ENCODE data around the gene PRRX1. TPM values are rescaled to one million over a fixed set of nuclear protein-coding genes. Genes with fewer than 3 reads are reported as not detected.
A peak's percentile ranks its signal among the peaks of the same experiment; 100 is the strongest.

The PRRX1 gene
- total RNA-seq, 1 experiment from 2014 or later = 21.6 TPM

DNA sequence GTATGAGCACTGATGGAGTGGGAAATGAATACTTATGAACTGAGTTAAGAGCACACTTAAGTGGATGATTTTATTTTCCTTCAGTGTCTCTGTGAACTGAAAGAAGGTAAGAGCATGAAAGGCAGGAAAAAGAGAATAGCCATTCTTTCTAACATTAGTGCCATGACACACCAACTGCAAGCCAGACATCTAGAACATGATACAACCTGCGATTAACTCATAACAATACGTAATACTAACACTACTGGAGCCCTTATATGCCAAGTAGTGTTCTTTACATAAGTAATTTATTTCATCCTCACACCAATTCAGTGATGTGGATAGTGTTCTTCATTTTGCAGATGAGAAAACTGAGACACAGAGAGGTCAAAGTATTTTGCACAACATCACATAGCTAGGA, 56.7 kb downstream of the PRRX1 start:
- no peak for DNase-seq (ENCODE audit: low read depth)

DNA sequence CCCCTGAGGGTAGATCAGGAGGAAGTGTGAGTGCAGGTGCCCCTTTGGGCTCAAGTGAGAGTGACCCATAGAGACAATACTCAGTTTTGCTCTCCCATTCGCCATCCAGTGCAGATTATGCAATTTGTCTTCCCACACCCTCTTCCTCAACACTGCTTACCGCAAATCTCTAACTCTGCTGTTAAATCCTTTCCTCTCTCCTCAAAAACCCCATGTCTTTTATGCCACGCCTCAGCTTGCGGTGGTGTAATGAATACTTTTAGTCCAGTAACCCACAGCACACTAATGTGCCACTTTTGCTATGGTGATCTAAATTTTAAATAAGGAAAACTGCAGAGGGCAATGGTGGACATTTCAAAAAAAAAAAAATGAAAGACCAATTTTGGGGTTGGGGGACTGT, 57.7 kb downstream of the PRRX1 start:
- DNase-seq (ENCODE audit: low read depth) = no peak

DNA sequence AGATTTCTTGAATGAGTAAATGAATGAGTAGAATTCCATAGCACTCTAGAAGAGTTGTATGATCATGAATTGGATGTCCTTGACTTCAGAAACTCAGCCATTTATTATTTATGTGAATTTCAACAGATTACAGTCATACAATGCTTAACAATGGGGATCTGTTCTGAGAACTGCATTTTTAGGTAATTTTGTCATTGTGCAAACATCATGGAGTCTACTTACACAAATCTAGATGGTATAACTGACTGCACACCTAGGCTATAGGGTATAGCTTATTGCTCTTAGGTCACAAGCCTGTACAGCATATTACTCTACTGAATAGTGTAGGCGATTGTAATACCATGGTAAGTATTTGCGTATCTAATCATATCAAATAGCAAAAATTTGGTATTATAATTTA, 59.6 kb downstream of the PRRX1 start:
- no peak for DNase-seq (ENCODE audit: low read depth)

DNA sequence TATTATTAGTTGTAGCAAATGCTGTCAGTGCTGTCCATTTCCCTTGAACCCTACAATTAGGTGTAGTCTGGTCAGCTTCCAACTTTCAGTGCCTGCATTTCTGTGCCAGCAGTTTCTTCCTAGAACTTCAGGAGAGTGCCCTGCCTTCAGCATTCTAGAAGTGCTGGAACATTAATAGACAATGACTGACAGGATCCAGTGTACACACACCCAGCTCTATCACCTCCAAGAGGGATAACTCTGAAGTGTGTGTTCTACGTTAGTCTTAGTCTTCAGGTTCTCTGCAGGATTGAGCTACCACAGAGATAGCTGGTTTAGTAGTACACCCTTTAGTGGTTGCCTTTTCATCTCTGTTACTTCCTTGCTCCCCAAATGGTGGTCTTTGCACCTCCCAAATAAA, 61.4 kb downstream of the PRRX1 start:
- DNase-seq (ENCODE audit: low read depth) = no peak

DNA sequence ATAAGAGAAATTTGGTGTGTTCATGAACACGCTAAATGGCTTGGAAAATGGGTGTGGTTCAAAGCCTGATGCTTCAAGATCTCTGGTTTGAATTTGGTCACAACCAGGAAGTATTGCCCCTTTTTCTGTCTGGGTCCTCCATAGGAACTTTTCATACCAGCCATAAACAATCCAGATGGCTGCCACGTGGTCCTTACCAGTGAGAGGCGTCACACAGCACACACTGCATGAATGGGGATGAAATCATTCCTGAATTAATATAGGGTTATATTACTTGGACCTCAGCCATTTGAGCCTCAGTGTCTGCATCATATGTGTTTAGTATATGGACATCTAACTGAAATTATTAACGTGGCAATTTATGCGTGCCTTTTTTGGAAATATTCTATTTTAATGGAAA, 64.0 kb downstream of the PRRX1 start:
- no peak for DNase-seq (ENCODE audit: low read depth)

DNA sequence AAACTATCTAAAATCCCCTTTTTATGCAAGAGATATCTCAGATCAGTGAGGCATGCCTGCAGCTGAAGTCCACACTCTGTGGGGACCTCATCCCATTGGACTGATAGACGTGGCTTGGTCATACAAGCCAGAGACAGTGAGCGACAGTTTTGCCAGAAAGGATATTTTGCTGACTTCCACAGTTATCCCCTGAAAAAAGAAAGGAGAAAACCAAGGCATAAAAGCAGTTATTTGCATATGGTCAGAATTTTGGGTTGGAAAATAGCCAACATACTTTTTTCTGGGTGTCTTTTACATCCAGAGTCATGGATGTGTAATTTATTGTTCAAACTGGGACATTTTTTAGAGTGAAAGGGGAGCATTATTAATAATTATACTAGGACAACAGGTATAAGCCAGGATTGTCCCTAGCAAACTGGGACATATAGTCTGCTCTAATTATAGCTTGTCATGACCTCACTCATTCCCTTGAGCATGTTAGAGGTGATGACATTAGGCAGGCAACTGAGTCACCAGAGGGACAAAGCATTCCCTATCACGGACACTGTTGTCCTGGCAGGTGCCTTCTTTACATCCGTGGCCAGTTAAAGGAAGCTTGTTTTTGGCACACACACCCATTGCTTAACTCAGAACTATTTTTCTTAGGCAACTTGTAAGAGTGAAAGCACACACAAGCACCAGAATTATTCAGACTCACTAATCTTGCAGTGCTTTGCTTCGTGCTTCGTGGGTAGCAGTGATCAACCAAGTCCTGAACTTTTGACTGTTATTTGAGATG, 65.5 kb downstream of the PRRX1 start:
- no peak for DNase-seq (ENCODE audit: low read depth)

DNA sequence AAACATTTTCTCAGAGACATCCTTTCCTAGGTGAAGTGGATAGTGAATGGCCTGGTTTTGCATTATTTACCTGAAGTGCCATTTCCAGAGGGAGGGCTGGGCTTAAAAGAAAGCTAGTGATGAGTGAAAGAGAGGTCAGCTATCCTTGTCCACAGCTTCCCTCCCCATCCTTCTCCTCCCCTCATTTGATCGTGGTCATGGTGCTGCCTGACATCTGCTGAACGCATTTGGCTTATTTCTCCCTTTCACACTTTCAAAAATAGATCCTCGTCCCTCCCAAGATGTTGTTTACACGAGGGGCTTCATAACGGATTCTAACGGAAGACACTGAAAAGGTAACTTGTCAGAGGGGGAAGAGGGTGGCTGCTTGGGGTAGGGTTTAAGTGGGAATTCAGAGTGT, 66.1 kb downstream of the PRRX1 start:
- no peak for DNase-seq (ENCODE audit: low read depth)

DNA sequence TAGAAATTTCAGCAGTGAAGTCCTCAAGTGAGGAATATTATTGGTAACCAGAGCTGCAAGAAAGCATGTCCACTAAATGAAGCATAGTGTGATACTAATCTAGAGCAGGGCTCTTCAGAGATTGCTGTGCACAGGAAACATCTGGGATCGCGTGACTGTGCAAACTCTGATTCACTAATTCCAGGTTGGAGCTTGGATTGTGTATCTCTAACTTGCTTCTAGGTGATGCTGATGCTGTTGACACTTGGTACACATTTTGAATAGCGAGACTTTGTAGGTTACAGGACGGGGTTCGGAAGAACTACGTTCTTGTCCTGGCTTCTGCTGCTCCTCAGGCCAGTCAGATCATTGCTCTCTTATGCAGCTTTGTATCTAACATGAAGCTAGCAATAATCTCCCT, 66.5 kb downstream of the PRRX1 start:
- DNase-seq (ENCODE audit: low read depth) = no peak

DNA sequence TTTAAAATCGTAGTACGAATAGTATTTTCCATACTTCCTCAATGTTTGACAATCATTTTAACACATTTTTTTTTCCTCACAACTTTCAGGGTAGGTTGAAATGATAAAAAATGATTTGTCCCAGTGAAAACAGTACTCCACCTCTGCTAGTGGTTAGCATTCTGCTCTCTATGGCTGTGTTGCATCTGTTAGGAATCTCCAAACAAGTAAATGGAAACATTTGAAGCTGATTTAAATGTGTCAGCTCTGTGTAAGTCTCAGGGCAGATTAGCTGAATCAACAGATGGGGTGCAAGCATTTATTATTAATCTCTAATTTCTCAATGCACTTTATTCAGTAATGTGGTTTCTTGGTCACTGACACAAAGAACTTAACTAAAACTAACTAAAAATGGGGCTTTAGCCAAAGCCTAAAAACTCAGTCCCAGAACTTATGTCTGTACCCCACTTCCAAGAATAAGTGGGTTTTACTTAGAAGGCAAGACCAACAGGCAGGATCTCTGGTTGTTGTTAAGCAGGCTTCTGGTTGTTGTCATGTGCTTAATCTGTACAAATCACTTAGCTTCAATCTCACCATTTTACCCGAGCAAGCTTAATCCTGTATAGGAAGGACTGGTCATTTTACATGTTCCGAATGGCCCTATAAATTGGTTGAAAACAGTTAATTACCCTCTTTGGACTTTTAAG, 67.8 kb downstream of the PRRX1 start:
- DNase-seq (ENCODE audit: low read depth) = no peak

DNA sequence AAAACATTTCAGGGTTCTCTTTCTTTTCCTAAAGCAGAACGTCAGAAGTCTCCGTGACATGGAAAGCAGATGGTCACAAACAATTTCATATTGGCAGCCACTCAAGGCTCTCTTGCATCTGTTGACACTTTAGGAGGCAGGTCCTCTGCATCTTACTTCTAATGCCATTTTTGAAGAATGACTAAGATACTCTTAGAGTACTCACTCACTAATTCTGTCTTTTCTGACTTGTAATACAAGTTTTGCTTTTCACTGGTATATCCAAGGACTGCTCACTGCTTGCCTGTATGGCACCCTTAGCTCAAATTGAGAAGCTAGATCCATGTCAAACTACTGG, 68.3 kb downstream of the PRRX1 start:
- peak; percentile 2 for DNase-seq (ENCODE audit: low read depth)

DNA sequence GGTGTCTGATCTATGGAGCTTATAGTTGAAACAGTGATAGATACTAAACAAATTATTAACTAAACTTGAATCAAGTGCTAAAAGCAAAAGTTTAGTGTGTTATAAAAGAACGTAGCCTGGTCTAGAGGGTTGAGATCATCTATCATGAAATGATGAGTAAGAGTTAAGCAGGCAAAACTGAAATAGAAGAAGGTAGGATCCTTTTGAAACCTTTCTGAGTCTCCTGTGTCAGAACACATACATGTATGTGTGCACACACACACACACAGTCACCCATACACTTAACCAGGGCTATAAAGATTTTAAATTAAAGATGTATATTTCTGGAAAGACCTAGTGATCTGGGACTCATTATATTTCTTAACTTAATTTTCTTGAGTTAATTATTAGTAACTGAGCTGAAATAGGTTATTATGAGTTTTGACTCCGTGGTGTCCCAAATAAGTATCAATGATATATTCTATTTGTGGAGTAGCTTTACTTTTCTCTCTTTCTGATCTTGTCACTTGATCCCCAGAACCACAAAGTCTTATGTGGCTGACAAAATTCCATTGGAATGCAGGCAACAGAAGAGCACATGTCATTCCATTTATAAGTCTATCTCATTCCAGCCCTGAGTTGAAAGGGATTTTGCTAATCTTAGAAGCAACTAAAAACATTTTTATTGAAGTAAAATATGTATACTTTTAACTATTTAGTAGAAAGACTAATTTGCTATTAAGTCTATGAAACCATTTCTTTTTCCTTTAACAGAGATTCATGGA, 70.7 kb downstream of the PRRX1 start:
- peak; percentile 37 for DNase-seq (ENCODE audit: low read depth)

DNA sequence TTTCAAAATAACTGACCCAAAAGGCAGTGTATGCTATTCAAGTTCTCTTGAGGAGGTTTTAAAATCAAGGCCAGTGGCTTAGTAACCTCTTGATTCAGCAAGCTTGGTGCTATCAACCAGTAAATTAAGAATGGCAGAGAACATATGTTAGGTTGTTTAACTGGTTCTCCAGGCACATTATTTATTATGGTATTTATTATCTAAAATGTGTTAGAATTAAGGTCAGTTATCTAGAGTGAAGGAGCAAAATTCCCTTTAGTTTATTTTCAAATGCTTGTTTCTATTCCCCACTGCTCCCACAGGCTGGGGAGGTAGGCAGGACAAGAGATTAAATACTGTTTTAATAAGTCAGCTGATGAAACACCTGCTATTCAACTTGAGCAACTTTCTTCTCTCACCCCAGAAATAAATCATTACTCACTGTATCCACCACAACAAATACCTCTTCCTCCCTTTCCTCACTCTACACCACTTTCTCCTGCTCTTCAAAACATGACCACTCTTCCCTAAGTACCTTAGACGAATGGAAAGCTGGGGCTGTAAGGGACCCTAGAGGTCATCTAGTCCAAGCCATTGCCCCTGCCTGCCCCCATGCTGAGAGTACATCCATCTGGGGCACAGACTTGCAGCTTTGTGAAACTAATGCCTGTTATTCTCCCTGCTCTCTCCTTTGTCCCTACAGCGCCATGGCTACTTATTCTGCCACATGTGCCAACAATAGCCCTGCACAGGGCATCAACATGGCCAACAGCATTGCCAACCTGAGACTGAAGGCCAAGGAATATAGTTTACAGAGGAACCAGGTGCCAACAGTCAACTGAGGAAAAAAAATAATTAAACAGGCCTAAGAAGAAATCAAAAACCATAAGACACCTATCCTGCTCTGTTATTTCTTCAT, 71.7 kb downstream of the PRRX1 start:
- no peak for DNase-seq (ENCODE audit: low read depth)

DNA sequence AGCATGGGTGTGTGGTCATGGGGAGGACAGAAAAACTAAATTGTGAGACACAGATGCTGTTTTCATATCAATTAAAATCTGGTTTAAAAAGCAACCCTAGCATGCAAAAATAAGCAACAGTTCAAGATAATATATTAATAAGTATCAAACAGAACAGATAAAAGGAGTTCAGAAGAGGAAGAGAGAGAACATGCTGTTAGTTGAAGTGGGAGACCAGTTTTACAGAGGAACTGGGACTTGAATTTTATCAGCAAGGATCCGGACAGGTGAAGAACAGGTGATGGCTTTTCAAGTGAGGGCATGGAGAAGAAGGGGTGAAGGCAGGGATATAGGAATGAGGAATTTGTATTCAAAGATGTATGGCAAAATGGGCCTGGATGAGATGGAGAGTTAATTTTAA, 75.9 kb downstream of the PRRX1 start:
- no peak for DNase-seq (ENCODE audit: low read depth)

DNA sequence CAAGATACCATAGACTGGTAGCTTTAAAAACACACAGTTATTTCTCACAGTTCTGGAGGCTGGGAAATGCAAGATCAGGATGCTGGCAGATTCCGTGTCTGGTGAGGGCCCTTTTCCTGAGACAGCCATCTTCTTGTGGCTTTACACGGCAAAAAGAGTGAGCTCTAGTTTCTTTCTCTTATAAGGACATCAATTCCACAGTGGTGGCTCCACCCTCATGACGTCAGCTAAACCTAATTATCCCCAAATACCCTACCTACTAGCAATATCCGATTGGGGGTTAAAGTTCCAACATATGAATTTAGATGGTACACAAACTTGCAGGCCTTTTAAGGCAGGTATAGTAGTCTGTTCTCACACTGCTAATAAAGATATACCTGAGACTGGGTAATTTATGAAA, 77.7 kb downstream of the PRRX1 start:
- DNase-seq (ENCODE audit: low read depth) = no peak

DNA sequence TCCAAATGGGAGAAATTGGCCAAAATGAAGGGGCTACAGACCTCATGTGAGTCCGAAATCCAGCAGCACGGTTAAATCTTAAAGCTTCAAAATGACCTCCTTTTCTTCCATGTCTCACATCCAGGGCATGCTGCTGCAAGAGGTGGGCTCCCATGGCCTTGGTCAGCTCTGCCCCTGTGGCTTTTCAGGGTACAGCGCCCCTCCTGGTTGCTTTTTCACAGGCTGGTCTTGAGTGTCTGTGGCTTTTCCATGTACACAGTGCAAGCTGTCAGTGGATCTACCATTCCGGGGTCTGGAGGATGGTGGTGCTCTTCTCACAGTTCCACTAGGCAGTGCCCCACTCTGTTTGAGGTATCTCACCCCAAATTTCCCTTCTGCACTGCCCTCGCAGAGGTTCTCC, 78.7 kb downstream of the PRRX1 start:
- no peak for DNase-seq (ENCODE audit: low read depth)

DNA sequence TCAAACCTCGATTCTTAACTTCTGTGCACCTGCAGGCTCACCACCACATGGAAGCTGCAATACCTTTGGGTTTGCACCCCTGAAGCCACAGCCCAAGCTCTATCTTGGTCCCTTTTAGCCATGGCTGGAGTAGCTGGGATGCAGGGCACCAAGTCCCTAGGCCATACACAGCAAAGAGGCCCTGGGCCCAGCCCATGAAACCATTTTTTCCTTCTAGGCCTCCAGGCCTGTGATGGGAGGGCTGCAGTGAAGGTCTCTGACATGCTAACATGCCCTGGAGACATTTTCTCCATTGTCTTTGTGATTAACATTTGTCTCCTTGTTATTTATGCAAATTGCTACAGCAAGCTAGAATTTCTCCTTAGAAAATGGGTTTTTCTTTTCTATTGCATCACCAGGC, 79.2 kb downstream of the PRRX1 start:
- DNase-seq (ENCODE audit: low read depth) = no peak

DNA sequence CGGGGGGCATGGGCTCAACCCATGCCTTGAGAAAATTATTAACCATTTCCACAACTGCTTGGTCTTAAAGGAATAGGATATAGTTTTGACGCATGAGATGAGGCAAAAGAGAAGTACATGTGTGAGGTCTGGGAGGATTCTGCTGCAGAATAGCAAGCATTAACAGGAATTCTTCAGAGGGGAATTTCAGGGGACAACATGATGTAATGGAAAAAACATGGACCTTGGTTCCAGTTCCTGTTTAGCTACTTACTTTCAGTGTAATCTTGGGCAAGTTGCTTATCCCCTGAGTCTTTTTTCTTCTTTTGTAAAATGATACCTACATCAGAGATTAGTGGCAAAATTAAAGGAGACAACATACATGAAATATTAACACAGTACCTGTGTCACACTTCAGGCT, 85.6 kb downstream of the PRRX1 start:
- DNase-seq (ENCODE audit: low read depth) = no peak

DNA sequence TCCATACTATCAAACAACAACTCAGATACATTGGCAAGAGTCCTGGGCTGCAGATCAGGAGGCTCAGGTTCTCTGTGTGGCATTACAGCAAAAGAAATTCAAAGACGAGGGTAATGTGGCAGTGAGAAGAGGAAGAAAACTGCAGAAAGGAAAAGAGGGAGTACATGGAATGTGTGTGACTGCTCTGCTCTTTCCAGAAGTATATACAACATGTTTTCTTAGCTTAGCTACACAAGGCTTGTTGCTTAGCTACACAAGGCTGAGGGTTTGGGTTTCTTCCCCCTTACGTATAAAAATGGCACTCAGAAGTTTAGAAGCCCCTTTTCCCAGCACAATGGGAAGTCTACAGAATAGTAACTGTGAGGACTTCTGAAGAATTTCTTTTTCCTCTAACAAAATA, 86.0 kb downstream of the PRRX1 start:
- DNase-seq (ENCODE audit: low read depth) = no peak

DNA sequence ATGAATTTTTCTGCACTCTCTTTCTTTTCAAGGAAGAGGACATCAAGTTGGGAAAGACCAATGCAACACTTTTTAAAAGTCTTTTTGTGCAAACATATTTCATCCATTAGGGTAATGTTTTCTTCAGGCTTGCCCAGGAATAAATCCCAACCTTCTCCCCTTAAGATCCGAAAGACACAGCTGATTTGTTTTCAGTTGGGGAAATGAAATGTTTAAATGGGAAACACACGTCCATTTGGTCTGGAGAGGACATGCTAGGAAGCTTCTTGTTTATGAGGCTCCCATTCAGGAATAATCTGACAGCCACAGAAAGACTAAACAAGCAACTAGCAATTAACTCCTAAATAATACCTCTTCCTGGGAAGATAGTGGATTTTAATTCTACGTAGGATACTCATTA, 91.9 kb downstream of the PRRX1 start:
- no peak for DNase-seq (ENCODE audit: low read depth)

DNA sequence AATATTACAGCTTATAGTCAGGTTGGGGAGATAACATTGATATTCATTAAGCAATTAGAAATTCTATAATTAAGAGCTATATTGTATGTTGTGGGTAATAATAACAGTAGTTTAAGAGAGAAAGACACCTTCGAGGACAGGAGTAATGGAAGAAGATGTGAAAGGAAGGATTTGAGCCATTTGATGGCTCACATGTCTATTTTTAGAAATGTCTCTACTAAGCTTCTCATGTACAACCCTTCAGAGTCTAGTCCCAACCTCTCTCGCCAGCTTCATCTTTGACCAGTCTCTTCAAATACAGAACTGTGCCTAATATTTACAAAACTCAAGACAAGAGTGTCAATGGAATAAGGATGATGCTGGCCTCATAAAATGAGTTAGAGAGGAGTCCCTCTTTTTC, 95.1 kb downstream of the PRRX1 start:
- DNase-seq (ENCODE audit: low read depth) = no peak

DNA sequence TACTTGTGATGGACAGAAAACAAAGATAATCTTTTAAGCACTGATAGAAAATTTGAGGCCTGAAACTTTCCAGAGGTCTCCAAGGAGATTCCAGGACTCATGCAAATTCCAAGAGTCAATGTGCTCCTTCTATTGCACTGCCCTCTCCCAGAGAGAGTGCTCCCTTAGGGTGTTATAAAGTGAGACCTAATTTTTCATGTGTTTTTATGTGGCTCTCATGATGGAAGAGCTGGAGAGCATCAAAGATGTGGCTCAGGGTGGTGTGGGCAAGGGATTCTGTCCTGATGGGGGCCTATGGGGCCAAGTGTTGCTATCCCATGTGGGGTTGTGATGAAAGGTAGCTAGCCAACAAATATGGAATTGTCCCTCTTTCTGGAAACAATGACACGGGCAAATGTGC, 101.3 kb downstream of the PRRX1 start:
- no peak for DNase-seq (ENCODE audit: low read depth)

DNA sequence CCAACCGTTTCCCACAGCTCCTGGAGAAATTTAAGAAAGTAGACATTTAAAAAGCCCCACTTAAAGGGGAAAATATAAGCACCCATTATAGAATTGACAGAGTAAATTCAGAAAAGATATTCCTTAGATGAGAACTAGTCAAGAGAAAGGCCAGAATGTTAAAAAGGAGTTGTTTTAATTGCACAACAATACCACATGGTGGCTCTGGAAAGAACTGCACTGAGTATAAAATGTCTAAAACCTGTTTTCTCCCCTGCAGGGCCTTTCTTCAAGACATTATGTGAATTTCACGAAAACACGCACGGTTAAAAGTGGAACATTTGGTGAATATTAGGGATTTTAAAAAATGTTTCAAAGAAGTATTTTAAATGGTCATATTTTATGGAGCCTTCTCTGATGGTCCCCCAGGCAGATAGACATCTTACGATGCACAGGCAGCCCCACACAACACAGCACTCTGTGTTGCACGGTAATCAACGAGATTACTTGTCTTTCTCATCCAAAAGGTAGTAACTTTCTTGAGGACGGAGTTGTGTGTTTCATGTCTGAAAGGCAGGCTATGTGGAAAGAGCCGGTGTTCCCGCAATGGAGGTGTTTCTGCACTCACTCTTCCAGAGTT, 101.9 kb downstream of the PRRX1 start:
- peak; percentile 30 for DNase-seq (ENCODE audit: low read depth)

Measured in M059J (cell line).